HS-5 (cell line): ENCODE measurements around the gene SAP30BP.

Source experiments
- DNase-seq: peaks from one replicate; pipeline ENCODE4 v3.0.0-alpha.2; 2012; ENCODE audit warnings: low read depth

The SAP30BP gene

GRCh38 chr17:75666959-75667790 is at the start of gene SAP30BP, which contains the start of gene RECQL5:
Gene SAP30BP (plus strand): TSS chr17:75667338. CDS start chr17:75667373, 35 bp downstream.
Gene RECQL5 (minus strand): TSS chr17:75667154. CDS start chr17:75666557, 597 bp downstream.
- peak; percentile 93 for DNase-seq

GRCh38 chr17:75617675-75618074 is 49.5 kb upstream of the SAP30BP start:
- DNase-seq = no peak

- no peak for DNase-seq
Observed at GRCh38 chr17:75619506-75620431, 47.4 kb upstream of the SAP30BP start.

- no peak for DNase-seq
Observed at GRCh38 chr17:75621489-75621888, 45.6 kb upstream of the SAP30BP start.

- DNase-seq = no peak
Observed at GRCh38 chr17:75622076-75622475, 45.1 kb upstream of the SAP30BP start.

GRCh38 chr17:75622771-75623273 is 44.3 kb upstream of the SAP30BP start:
- DNase-seq = no peak

- no peak for DNase-seq
Observed at GRCh38 chr17:75623386-75623785, 43.8 kb upstream of the SAP30BP start.

GRCh38 chr17:75624021-75624420 is 43.1 kb upstream of the SAP30BP start:
- DNase-seq = no peak

- no peak for DNase-seq
Observed at GRCh38 chr17:75624714-75625345, 42.3 kb upstream of the SAP30BP start.

GRCh38 chr17:75625813-75626486 is 41.2 kb upstream of the SAP30BP start:
- DNase-seq = no peak

GRCh38 chr17:75626496-75627038 is 40.6 kb upstream of the SAP30BP start:
- no peak for DNase-seq

GRCh38 chr17:75627094-75627493 is 40.0 kb upstream of the SAP30BP start:
- DNase-seq = no peak

- DNase-seq = no peak
Observed at GRCh38 chr17:75628425-75628824, 38.7 kb upstream of the SAP30BP start.

GRCh38 chr17:75629157-75629556 is 38.0 kb upstream of the SAP30BP start:
- no peak for DNase-seq

GRCh38 chr17:75630071-75630917 is 36.8 kb upstream of the SAP30BP start:
- DNase-seq = no peak

- no peak for DNase-seq
Observed at GRCh38 chr17:75631353-75631752, 35.8 kb upstream of the SAP30BP start.

- DNase-seq = no peak
Observed at GRCh38 chr17:75632428-75632827, 34.7 kb upstream of the SAP30BP start.

- DNase-seq = peak; percentile 52
Observed at GRCh38 chr17:75632863-75633485, 34.2 kb upstream of the SAP30BP start, which contains the start of gene SMIM5. Gene SMIM5 (plus strand): TSS chr17:75633434. CDS start chr17:75640202, 6,768 bp downstream.
